Gastroesophageal sphincter (tissue), 4 donors: ENCODE data around the gene OR10D3. TPM values are rescaled to one million over a fixed set of nuclear protein-coding genes. Genes with fewer than 3 reads are reported as not detected.

Experiments
- ATAC-seq: fragments of 150-250 bp; one replicate; pipeline ENCODE4 v1.9.1; 2016; ENCODE audit warnings: mild to moderate bottlenecking, moderate library complexity
- H3K27ac ChIP-seq, 4 donors: fragments of 200-600 bp; sonication (generic) in 3 of 4; 1 replicate in 3 of 4; 2 replicates in 1 of 4; pipeline ENCODE4 v1.5.1; 2016 to 2019
- H3K27me3 ChIP-seq: fragments of 200-600 bp; sonication (generic); one replicate; pipeline ENCODE4 v1.5.1; 2019
- H3K36me3 ChIP-seq, 2 donors: fragments of 200-600 bp; sonication (generic); one replicate each; pipeline ENCODE4 v1.5.1; 2019; ENCODE audit warnings: control low read depth in 1 of 2
- H3K4me1 ChIP-seq, 3 donors: fragments of 200-600 bp; sonication (generic); 1 replicate in 2 of 3; 2 replicates in 1 of 3; pipeline ENCODE4 v1.5.1; 2016 to 2019; ENCODE audit warnings: control low read depth in 2 of 3
- H3K4me3 ChIP-seq, 2 donors: fragments of 200-600 bp; sonication (generic); one replicate each; pipeline ENCODE4 v1.5.1; 2019; ENCODE audit warnings: mild to moderate bottlenecking in 1 of 2, moderate library complexity in 1 of 2
- H3K9me3 ChIP-seq, 3 donors: fragments of 200-600 bp; sonication (generic); one replicate each; pipeline ENCODE4 v1.5.1; 2017 to 2019; ENCODE audit warnings: control low read depth in 2 of 3
- EP300 ChIP-seq: sonication (generic); formaldehyde crosslinking; IDR thresholded peaks from one replicate; pipeline ENCODE4 v1.6.1; 2017; ENCODE audit warnings: antibody characterized with exemption, mild to moderate bottlenecking
- POLR2A ChIP-seq, 2 donors: fragments of 450-650 bp; IDR thresholded peaks; one replicate each; pipeline ENCODE4 v1.6.1; 2017; ENCODE audit warnings: antibody characterized with exemption in 2 of 2, mild to moderate bottlenecking in 2 of 2, moderate library complexity in 1 of 2
- POLR2AphosphoS5 ChIP-seq: sonication (generic); formaldehyde crosslinking; IDR thresholded peaks from one replicate; pipeline ENCODE4 v1.6.1; 2017; ENCODE audit warnings: antibody characterized with exemption
- WGBS, 2 donors: methylation state at CpG; one replicate each; pipeline ENCODE4 v1.1.5; 2018; ENCODE audit warnings: low coverage in 1 of 2; 5-methylcytosine and 5-hydroxymethylcytosine counted together
- total RNA-seq, 4 donors: library from RNA; depleted of rRNA; stranded (reverse); fragments of >200 nt; gene quantifications; one replicate each; pipeline ENCODE4 v1.1.0, GENCODE V29; 2016
- TF ChIP-seq, protein P1 (sequence below), 4 experiments: fragments of 200-600 bp in 2 of 4; fragments of 450-650 bp in 2 of 4; sonication (generic) in 1 of 4; IDR thresholded peaks; one replicate each; pipeline ENCODE4 v1.5.1; 2017 to 2019; ENCODE audit warnings: antibody characterized with exemption in 4 of 4, mild to moderate bottlenecking in 2 of 4, moderate library complexity in 2 of 4

OR10D3 gene, protein sequence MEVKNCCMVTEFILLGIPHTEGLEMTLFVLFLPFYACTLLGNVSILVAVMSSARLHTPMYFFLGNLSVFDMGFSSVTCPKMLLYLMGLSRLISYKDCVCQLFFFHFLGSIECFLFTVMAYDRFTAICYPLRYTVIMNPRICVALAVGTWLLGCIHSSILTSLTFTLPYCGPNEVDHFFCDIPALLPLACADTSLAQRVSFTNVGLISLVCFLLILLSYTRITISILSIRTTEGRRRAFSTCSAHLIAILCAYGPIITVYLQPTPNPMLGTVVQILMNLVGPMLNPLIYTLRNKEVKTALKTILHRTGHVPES
- total RNA-seq, result not detected

GRCh38 chr11:124183068-124183467, at the start of gene OR10D3:
TSS of gene OR10D3 (plus strand) at chr11:124183345. CDS start at chr11:124185270, 1,925 bp downstream.
- WGBS, 2 donors, result 10 to 38% methylated on average over 3 of the region's 3 CpGs
- no peaks in the 10 kb centered on the region for H3K36me3 ChIP-seq
- H3K27me3 ChIP-seq, result peaks cover 5% of the 10 kb centered on the region
- no peak within 1 kb of the TSS for H3K4me3 ChIP-seq
- no peak for TF ChIP-seq POLR2A (IDR thresholded peaks at IDR 0.05)
- TF ChIP-seq, protein P1, sequence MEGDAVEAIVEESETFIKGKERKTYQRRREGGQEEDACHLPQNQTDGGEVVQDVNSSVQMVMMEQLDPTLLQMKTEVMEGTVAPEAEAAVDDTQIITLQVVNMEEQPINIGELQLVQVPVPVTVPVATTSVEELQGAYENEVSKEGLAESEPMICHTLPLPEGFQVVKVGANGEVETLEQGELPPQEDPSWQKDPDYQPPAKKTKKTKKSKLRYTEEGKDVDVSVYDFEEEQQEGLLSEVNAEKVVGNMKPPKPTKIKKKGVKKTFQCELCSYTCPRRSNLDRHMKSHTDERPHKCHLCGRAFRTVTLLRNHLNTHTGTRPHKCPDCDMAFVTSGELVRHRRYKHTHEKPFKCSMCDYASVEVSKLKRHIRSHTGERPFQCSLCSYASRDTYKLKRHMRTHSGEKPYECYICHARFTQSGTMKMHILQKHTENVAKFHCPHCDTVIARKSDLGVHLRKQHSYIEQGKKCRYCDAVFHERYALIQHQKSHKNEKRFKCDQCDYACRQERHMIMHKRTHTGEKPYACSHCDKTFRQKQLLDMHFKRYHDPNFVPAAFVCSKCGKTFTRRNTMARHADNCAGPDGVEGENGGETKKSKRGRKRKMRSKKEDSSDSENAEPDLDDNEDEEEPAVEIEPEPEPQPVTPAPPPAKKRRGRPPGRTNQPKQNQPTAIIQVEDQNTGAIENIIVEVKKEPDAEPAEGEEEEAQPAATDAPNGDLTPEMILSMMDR (IDR thresholded peaks at IDR 0.05), result no peak
- TF ChIP-seq POLR2AphosphoS5, result no peak
- TF ChIP-seq EP300, result no peak
- ATAC-seq, result no peak
- no peaks in the 10 kb centered on the region for H3K9me3 ChIP-seq
- no peaks in the 10 kb centered on the region for H3K4me1 ChIP-seq
- H3K27ac ChIP-seq, result no peak within 1 kb of the TSS

- Histone ChIP-seq H3K36me3 (peaks cover 0 to 71% of the 10 kb centered on the region in 2 donors), H3K27me3 (no peaks in the 10 kb centered on the region), H3K4me3 (no peak overlapping the region), H3K27ac (no peak overlapping the region), H3K4me1 (no peaks in the 10 kb centered on the region), H3K9me3 (peaks cover 0 to 8% (median 0%) of the 10 kb centered on the region in 3 donors)
- WGBS, 2 donors, result 86 to 100% methylated on average over 2 of the region's 2 CpGs
- ATAC-seq, result no peak
- no peak for TF ChIP-seq EP300
- no peak for TF ChIP-seq POLR2AphosphoS5
- TF ChIP-seq, protein P1 (IDR thresholded peaks at IDR 0.05), result no peak
- TF ChIP-seq POLR2A (IDR thresholded peaks at IDR 0.05), result no peak
These were observed 40.1 kb upstream of the OR10D3 start for GRCh38 chr11:124143034-124143433.

GRCh38 chr11:124147951-124148350, 35.2 kb upstream of the OR10D3 start:
- Histone ChIP-seq H3K27me3 (no peaks in the 10 kb centered on the region), H3K4me1 (no peaks in the 10 kb centered on the region), H3K36me3 (peaks cover 0 to 45% of the 10 kb centered on the region in 2 donors), H3K9me3 (no peaks in the 10 kb centered on the region), H3K4me3 (no peak overlapping the region), H3K27ac (no peak overlapping the region)
- 49 to 63% methylated on average over 2 of the region's 2 CpGs for WGBS, 2 donors
- TF ChIP-seq, protein P1 (IDR thresholded peaks at IDR 0.05), result no peak
- TF ChIP-seq EP300, result no peak
- no peak for TF ChIP-seq POLR2AphosphoS5
- no peak for ATAC-seq

- Histone ChIP-seq H3K36me3 (peaks cover 0 to 17% of the 10 kb centered on the region in 2 donors), H3K27me3 (no peaks in the 10 kb centered on the region), H3K4me1 (no peaks in the 10 kb centered on the region), H3K4me3 (no peak overlapping the region), H3K9me3 (no peaks in the 10 kb centered on the region), H3K27ac (no peak overlapping the region)
- no peak for TF ChIP-seq POLR2A (IDR thresholded peaks at IDR 0.05)
- TF ChIP-seq EP300, result no peak
- no peak for TF ChIP-seq POLR2AphosphoS5
- TF ChIP-seq, protein P1 (IDR thresholded peaks at IDR 0.05), result no peak
- WGBS, 2 donors, result 83 to 87% methylated on average over 2 to 5 of the region's 5 CpGs
- no peak for ATAC-seq
These were observed 32.5 kb upstream of the OR10D3 start for GRCh38 chr11:124150684-124151083.

DNA sequence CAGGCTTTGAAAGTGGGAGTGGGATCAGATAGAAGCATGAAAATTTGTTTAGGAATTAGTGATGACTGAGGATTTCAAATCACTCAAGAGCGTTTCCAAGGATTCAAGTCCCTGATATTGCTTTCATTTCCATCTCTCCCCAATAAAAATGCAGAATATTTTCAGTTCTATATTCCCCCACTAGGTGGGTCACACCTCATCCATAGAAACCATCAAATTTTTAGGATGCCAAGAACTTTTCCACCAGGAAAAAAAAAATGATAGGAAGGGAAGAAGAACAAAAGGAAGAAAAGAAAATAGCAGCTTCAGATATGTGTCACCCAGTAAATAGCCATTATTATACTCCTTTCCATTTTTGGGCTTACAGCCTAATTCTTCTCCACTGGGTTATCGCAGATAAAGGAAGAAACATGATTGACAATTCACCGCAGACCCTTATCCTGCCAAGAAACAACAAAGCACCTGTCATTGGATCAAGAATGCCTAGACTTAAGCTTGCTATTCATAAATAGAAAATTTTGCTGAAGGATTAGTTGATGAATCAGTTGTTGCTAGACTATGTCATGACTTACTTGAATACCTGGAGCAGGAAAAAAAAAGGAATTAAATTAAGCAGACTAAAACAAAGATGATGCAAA, 30.3 kb upstream of the OR10D3 start:
- 80 to 82% methylated on average over 1 to 3 of the region's 3 CpGs for WGBS, 2 donors
- no peak for ATAC-seq

More for the DNA sequence above, 30.3 kb upstream of the OR10D3 start:
- Histone ChIP-seq H3K4me3 (no peak overlapping the region), H3K9me3 (no peaks in the 10 kb centered on the region), H3K36me3 (peaks cover 0 to 7% of the 10 kb centered on the region in 2 donors), H3K4me1 (no peaks in the 10 kb centered on the region), H3K27ac (no peak overlapping the region), H3K27me3 (no peaks in the 10 kb centered on the region)
- TF ChIP-seq POLR2AphosphoS5 (no peak), EP300 (no peak), POLR2A (IDR thresholded peaks at IDR 0.05) (no peak)
- TF ChIP-seq, protein P1 (IDR thresholded peaks at IDR 0.05), result no peak
